HEK293 (cell line): ENCODE measurements around the gene HCFC1.

Experiments
- CTCF ChIA-PET: fragments of 350-600 bp; formaldehyde crosslinking; extraction: SDS; loops from one replicate; lab custom pipeline; 2021; ENCODE audit warnings: antibody characterized with exemption; lab: Yijun Ruan, JAX
- POLR2A ChIA-PET: fragments of 300-600 bp; formaldehyde crosslinking; extraction: SDS; loops from one replicate; lab custom pipeline; 2020; ENCODE audit warnings: antibody characterized with exemption, inconsistent platforms; lab: Yijun Ruan, JAX
- H3K27ac ChIP-seq: fragments of 200-500 bp; sonication (Bioruptor generic); 2 replicates; pipeline ENCODE4 v1.5.1; 2014; ENCODE audit warnings: low read depth, low read length, control low read depth, inconsistent platforms; ENCODE audit errors: extremely low read depth
- H3K36me3 ChIP-seq, 2 experiments: fragments of 200-500 bp in 1 of 2; sonication (Bioruptor generic) in 1 of 2; 1 replicate in 1 of 2; 2 replicates in 1 of 2; pipeline ENCODE4 v1.5.1; 2014 to 2017; ENCODE audit warnings: inconsistent platforms in 2 of 2, low read length in 2 of 2; ENCODE audit not compliant: control insufficient read depth in 2 of 2, insufficient read depth in 1 of 2
- H3K4me1 ChIP-seq: fragments of 200-500 bp; sonication (Bioruptor generic); 2 replicates; pipeline ENCODE4 v1.5.1; 2014; ENCODE audit warnings: mild to moderate bottlenecking, low read length, inconsistent platforms; ENCODE audit not compliant: control insufficient read depth, insufficient read depth
- H3K4me3 ChIP-seq: 2 replicates; pipeline ENCODE4 v1.5.1; 2011; ENCODE audit warnings: low read depth, mild to moderate bottlenecking, control low read depth, low read length, moderate library complexity
- H3K9me3 ChIP-seq: fragments of 200-500 bp; sonication (Bioruptor generic); 2 replicates; pipeline ENCODE4 v1.5.1; 2014; ENCODE audit warnings: low read depth, low read length, inconsistent platforms; ENCODE audit not compliant: control insufficient read depth, insufficient read depth
- AEBP2 ChIP-seq: fragments of 450-650 bp; formaldehyde crosslinking; IDR thresholded peaks from 2 replicates; pipeline ENCODE4 v1.5.1; 2016; ENCODE audit warnings: missing biosample characterization, missing genetic modification characterization, borderline replicate concordance
- EGR2 ChIP-seq: fragments of 450-650 bp; formaldehyde crosslinking; IDR thresholded peaks from 2 replicates; pipeline ENCODE4 v1.5.1; 2016; ENCODE audit warnings: low read depth, missing biosample characterization, missing genetic modification characterization
- GLIS1 ChIP-seq: fragments of 450-650 bp; formaldehyde crosslinking; IDR thresholded peaks from 2 replicates; pipeline ENCODE4 v1.5.1; 2016; ENCODE audit warnings: missing biosample characterization, missing genetic modification characterization
- GLIS2 ChIP-seq: fragments of 450-650 bp; formaldehyde crosslinking; IDR thresholded peaks from 2 replicates; pipeline ENCODE4 v1.5.1; 2016; ENCODE audit warnings: missing biosample characterization, missing genetic modification characterization
- HOXD13 ChIP-seq: sonication (generic); formaldehyde crosslinking; IDR thresholded peaks from 2 replicates; pipeline ENCODE4 v1.8.0; 2022; ENCODE audit warnings: missing genetic modification reagents, borderline replicate concordance
- KLF10 ChIP-seq: fragments of 450-650 bp; IDR thresholded peaks from 2 replicates; pipeline ENCODE4 v1.5.1; 2018; ENCODE audit warnings: missing biosample characterization, mild to moderate bottlenecking, missing genetic modification characterization
- PRDM10 ChIP-seq: fragments of 450-650 bp; formaldehyde crosslinking; IDR thresholded peaks from 2 replicates; pipeline ENCODE4 v1.5.1; 2016; ENCODE audit warnings: missing biosample characterization, missing genetic modification characterization
- TRIM28 ChIP-seq: IDR thresholded peaks from 2 replicates; pipeline ENCODE4 v1.6.1; 2011; ENCODE audit warnings: low read length, control low read depth, borderline replicate concordance
- YY2 ChIP-seq: fragments of 450-650 bp; formaldehyde crosslinking; IDR thresholded peaks from 2 replicates; pipeline ENCODE4 v1.5.1; 2016; ENCODE audit warnings: missing biosample characterization, missing genetic modification characterization
- ZIC2 ChIP-seq: fragments of 450-650 bp; formaldehyde crosslinking; IDR thresholded peaks from 2 replicates; pipeline ENCODE4 v1.5.1; 2016; ENCODE audit warnings: missing biosample characterization, missing genetic modification characterization
- ZNF121 ChIP-seq: fragments of 450-650 bp; formaldehyde crosslinking; IDR thresholded peaks from 2 replicates; pipeline ENCODE4 v1.5.1; 2016; ENCODE audit warnings: missing biosample characterization, missing genetic modification characterization
- ZNF132 ChIP-seq: fragments of 450-650 bp; formaldehyde crosslinking; IDR thresholded peaks from 2 replicates; pipeline ENCODE4 v1.5.1; 2017; ENCODE audit warnings: missing biosample characterization, missing genetic modification characterization, borderline replicate concordance
- ZNF398 ChIP-seq: fragments of 450-650 bp; formaldehyde crosslinking; IDR thresholded peaks from 2 replicates; pipeline ENCODE4 v1.5.1; 2017; ENCODE audit warnings: missing biosample characterization, missing genetic modification characterization
- ZNF585B ChIP-seq: fragments of 450-650 bp; formaldehyde crosslinking; IDR thresholded peaks from 2 replicates; pipeline ENCODE4 v1.5.1; 2016; ENCODE audit warnings: missing biosample characterization, missing genetic modification characterization
- ZNF792 ChIP-seq: fragments of 450-650 bp; formaldehyde crosslinking; IDR thresholded peaks from 2 replicates; pipeline ENCODE4 v1.5.1; 2016; ENCODE audit warnings: missing biosample characterization, missing genetic modification characterization
- TF ChIP-seq, protein P1 (sequence below): fragments of 450-650 bp; formaldehyde crosslinking; IDR thresholded peaks from 2 replicates; pipeline ENCODE4 v1.5.1; 2016; ENCODE audit warnings: missing biosample characterization, missing genetic modification characterization

HCFC1 gene

DNA sequence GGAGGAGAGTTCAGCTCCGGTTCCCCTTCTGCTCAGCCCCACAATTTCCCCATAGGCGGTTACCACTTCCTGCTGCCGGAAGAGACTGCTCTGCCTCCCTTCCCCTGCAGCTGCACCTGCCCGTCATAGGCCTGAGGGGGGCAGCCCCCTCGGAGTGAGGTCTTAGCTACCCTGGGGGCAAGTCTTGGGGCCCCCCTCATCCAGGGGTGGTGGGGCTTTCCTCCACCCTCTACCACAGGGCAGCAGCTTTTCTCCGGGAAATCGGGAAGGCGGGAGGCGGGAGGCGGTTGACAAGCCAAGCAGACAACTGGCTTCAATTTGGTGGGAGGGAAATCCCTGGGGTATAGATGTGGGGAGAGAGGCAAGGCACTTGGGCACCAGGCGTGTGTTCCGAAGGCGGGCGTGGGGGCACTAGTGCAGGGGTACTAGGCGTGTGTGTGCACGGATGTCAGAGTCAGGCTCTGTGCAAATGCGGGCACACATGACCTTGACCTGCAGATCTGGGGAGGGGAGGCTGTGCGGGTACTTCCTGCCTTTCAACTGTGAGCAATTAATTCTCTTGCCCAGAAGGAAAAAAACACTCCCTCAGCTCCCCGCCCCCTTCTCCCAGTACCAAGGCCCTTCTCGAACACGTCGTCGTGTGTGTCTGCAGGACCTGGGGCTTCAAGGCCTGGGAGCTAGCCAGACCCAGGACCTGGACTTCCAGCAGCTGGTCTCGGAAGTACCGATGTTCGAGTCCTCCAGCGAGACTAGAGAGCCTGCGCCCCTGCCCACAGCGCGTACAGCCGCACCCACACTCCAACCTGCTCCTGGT, 44.6 kb downstream of the HCFC1 start (continued):
- TF ChIP-seq, protein P1, sequence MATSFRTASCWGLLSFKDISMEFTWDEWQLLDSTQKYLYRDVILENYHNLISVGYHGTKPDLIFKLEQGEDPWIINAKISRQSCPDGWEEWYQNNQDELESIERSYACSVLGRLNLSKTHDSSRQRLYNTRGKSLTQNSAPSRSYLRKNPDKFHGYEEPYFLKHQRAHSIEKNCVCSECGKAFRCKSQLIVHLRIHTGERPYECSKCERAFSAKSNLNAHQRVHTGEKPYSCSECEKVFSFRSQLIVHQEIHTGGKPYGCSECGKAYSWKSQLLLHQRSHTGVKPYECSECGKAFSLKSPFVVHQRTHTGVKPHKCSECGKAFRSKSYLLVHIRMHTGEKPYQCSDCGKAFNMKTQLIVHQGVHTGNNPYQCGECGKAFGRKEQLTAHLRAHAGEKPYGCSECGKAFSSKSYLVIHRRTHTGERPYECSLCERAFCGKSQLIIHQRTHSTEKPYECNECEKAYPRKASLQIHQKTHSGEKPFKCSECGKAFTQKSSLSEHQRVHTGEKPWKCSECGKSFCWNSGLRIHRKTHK (tag by site-specific recombination), result no peak
- TF ChIP-seq YY2 (no peak), TRIM28 (no peak), ZNF121 (tag by site-specific recombination) (no peak), GLIS1 (peak; percentile 91), EGR2 (tag by site-specific recombination) (peak; percentile 72), HOXD13 (no peak), GLIS2 (tag by site-specific recombination) (peak; percentile 66), ZNF132 (tag by site-specific recombination) (no peak), ZNF398 (tag by site-specific recombination) (peak; percentile 28; the same call in 1 of the 2 replicates), ZNF792 (no peak), ZIC2 (peak; percentile 35; the same call in 1 of the 2 replicates)
- TF ChIP-seq, all 188 proteins: peak for 13

DNA sequence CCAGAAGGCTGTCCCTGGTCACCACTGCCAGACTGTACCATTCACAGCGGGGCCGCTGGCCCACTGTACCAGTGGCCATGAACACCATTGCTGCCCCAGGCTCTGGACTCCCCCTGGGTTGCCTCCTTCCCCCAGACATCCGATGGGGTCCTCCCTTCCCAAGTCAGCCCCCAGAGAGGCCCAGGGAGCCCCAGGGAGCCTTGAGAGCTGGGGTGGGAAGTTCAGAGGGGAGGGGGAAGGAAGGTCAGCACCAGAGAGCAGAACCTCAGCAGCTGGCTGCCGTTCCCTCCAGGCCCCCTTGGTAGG, 45.1 kb downstream of the HCFC1 start:
- Histone ChIP-seq H3K27ac (no peak overlapping the region), H3K4me3 (no peak overlapping the region), H3K4me1 (peaks cover 10% of the 10 kb centered on the region)

More for the DNA sequence above, 45.1 kb downstream of the HCFC1 start:
- ChIA-PET CTCF (interaction anchor here (0.9 to 14.7 kb wide), 3 partner anchors 15 to 259 kb away, joined by 3 to 267 read pairs (median 4); partner anchors contain the start of gene RENBP), POLR2A (interaction anchor here (0.6 to 4.2 kb wide), 5 partner anchors 13 to 124 kb away, joined by 5 to 67 read pairs (median 29); partner anchors contain the start of genes HCFC1, RENBP and TMEM187)
- TF ChIP-seq ZNF585B (tag by site-specific recombination), result no peak
- TF ChIP-seq PRDM10 (tag by site-specific recombination), result peak; percentile 54
- no peak for TF ChIP-seq KLF10 (tag by site-specific recombination)
- no peak for TF ChIP-seq AEBP2 (tag by site-specific recombination)
- H3K36me3 ChIP-seq, result peaks cover 3 to 26% of the 10 kb centered on the region in 2 experiments
- no peaks in the 10 kb centered on the region for H3K9me3 ChIP-seq
